Pulmonary artery endothelial cell (primary cell): Measurements from ENCODE around the gene NAP1L2. TPM values are rescaled to one million over a fixed set of nuclear protein-coding genes. Genes with fewer than 3 reads are reported as not detected.
"Not testable (repeated sequence)": the region's sequence is repeated elsewhere in the genome, so short reads cannot be mapped to it uniquely, and the experiment has no call there.

Experiments used
- DNase-seq: peaks from one replicate; pipeline ENCODE4 v3.0.0-alpha.2; 2011; ENCODE audit warnings: low read depth, low spot score
- total RNA-seq: library from RNA; depleted of rRNA; stranded (reverse); fragments of >200 nt; gene quantifications from 2 replicates; pipeline ENCODE4 v1.2.3, GENCODE V29; 2014

The NAP1L2 gene
- 0.73 and 2.4 TPM in 2 replicates for total RNA-seq

GRCh38 chrX:73214426-73215094 is at the start of gene NAP1L2:
Gene NAP1L2, minus strand, starts transcription at chrX:73214851. Its CDS starts 359 bp downstream, at chrX:73214492.
- DNase-seq, result no peak

- no peak for DNase-seq
These were observed 48.3 kb upstream of the NAP1L2 start for GRCh38 chrX:73262991-73263390.

GRCh38 chrX:73239242-73239641 is 24.6 kb upstream of the NAP1L2 start:
- DNase-seq, result no peak

- no peak for DNase-seq
These were observed 3.0 kb upstream of the NAP1L2 start for GRCh38 chrX:73217621-73218020.

GRCh38 chrX:73215246-73215645 is 595 bp upstream of the NAP1L2 start:
- DNase-seq, result no peak

GRCh38 chrX:73213734-73214425 is 771 bp downstream of the NAP1L2 start:
- no peak for DNase-seq

- no peak for DNase-seq
These were observed 8.3 kb downstream of the NAP1L2 start for GRCh38 chrX:73206366-73206765.

- DNase-seq, result no peak
These were observed 32.0 kb downstream of the NAP1L2 start for GRCh38 chrX:73182502-73183114.

- DNase-seq, result not testable (repeated sequence)
These were observed 45.7 kb downstream of the NAP1L2 start for GRCh38 chrX:73168945-73169344.

Other genes starting within 250 kb of the NAP1L2 start
- not detected in 2 replicates for gene PABPC1L2B, start 211.9 kb downstream of the NAP1L2 start, total RNA-seq
- gene PABPC1L2A, start 135.3 kb downstream of the NAP1L2 start, total RNA-seq, result not detected in 2 replicates
- not detected in 2 replicates for gene CDX4, start 232.2 kb upstream of the NAP1L2 start, total RNA-seq